ENCODE results near the gene KIAA0753. TPM values are rescaled to one million over a fixed set of nuclear protein-coding genes. Genes with fewer than 3 reads are reported as not detected.

The KIAA0753 gene
- polyA plus RNA-seq, 1 of the 3 experiments (the other 2 are of a cell fraction) = 7.2 TPM

DNA sequence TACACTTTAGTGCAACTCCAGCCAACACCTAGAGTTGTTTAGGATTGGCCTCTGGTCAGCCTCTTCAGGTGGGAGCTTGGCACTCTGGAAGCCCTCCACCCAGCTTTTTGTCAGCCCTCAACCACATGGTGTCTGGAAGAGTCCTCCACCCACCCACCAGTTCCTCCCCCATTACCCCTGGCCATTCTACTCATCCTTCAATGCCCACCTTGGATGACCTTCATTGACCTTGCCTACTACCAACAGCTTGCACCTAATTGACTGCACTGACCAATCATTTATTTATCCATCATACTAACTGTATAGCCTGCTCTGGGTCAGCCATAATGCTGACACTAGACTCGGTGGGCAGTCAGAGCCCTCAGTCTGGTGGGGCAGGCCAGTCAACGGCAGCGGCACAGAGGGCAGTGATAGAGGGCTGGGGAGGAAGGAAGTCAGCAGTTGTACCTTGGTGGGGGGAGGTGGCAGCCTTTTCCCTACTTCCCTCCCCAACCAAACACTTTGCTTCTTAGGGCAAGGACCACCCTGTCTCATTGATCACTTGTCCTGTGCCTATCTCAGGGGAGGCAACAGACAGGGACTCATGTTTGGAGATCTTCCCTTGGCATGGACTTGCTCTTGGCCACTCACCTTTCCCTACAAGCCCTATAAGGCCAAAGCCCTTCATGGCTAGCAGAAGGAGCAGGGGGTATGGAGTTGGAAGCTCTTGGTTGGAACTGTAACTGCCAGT, 43.4 kb upstream of the KIAA0753 start:
- Histone ChIP-seq H3K36me3 (replicated peaks in 1 of 2; ENCODE audit: control insufficient read depth in 1 of 2, insufficient read depth in 2 of 2, low read length in 1 of 2) (no peaks in the 10 kb centered on the region), H4K20me1 (ENCODE audit: insufficient read depth) (no peaks in the 10 kb centered on the region), H3K4me3 (ENCODE audit: low read depth in 2 of 2, low read length in 1 of 2) (no peak overlapping the region), H3K4me1 (ENCODE audit: control insufficient read depth in 1 of 2, insufficient read depth in 2 of 2, low read depth in 1 of 2, low read length in 1 of 2) (no peaks in the 10 kb centered on the region), H3K9me3 (no peaks in the 10 kb centered on the region), H3K4me2 (no peak overlapping the region), H3K27ac (ENCODE audit: low read depth in 2 of 2, low read length in 1 of 2) (no peak overlapping the region), H3K9me2 (no peaks in the 10 kb centered on the region), H3K79me2 (ENCODE audit: insufficient read depth) (no peaks in the 10 kb centered on the region), H2AFZ (ENCODE audit: low read depth) (no peak overlapping the region), H3F3A (replicated peaks; ENCODE audit: insufficient read depth) (no peaks in the 10 kb centered on the region), H3K27me3 (ENCODE audit: insufficient read depth) (peaks cover 82% of the 10 kb centered on the region), H3K9ac (no peak overlapping the region)
- WGBS (ENCODE audit: low lambda C conversion rate) = 21% methylated on average over 3 of the region's 3 CpGs
- TF ChIP-seq YY1 (IDR thresholded peaks at IDR 0.05; ENCODE audit: low read depth) = no peak
- DNase-seq = no peak
- CTCF ChIA-PET = interaction anchor here (0.5 to 2.6 kb wide), 3 partner anchors 17 to 18 kb away, joined by 3 to 9 read pairs (median 3); no protein-coding TSS in a partner anchor
- POLR2A ChIA-PET = no interaction called here

DNA sequence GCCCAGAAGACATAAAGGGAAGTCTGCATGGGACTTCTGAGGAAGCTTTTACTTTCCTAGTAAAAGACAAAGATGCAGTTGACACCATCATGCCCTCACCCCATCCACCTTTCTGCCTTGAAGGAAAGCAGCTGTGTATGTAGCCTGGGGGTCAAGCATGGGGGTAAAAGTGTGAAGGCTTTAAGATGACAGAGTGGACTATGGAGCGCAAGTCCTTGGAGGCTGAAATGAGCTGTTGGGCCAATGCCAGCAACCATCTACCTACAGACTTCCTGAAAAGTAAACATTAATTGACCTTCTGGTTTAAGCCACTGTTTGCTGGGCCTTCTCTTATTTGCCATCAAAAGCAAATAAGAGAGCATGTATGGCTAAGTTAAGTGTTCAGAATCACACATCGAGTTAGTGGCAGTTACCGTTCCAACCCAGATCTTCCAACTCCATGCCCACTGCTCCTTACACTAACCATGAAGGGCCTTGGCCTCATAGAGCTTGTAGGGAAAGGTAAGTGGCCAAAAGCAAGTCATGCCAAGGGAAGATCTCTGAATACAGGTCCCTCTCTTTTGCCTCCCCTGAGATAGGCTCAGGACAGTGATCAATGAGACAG, 42.7 kb upstream of the KIAA0753 start:
- ChIA-PET CTCF (interaction anchor here (0.8 to 2.6 kb wide), 3 partner anchors 17 to 160 kb away, joined by 3 to 9 read pairs (median 3); no protein-coding TSS in a partner anchor), POLR2A (no interaction called here)
- Histone ChIP-seq H3F3A (replicated peaks; ENCODE audit: insufficient read depth) (no peaks in the 10 kb centered on the region), H2AFZ (ENCODE audit: low read depth) (no peak overlapping the region), H3K4me3 (ENCODE audit: low read depth in 2 of 2, low read length in 1 of 2) (no peak overlapping the region), H3K4me2 (no peak overlapping the region), H3K27me3 (ENCODE audit: insufficient read depth) (peaks cover 84% of the 10 kb centered on the region), H3K9me3 (no peaks in the 10 kb centered on the region), H3K79me2 (ENCODE audit: insufficient read depth) (no peaks in the 10 kb centered on the region), H3K4me1 (ENCODE audit: control insufficient read depth in 1 of 2, insufficient read depth in 2 of 2, low read depth in 1 of 2, low read length in 1 of 2) (no peaks in the 10 kb centered on the region), H3K9ac (no peak overlapping the region), H4K20me1 (ENCODE audit: insufficient read depth) (no peaks in the 10 kb centered on the region), H3K27ac (ENCODE audit: low read depth in 2 of 2, low read length in 1 of 2) (no peak overlapping the region), H3K9me2 (no peaks in the 10 kb centered on the region), H3K36me3 (replicated peaks in 1 of 2; ENCODE audit: control insufficient read depth in 1 of 2, insufficient read depth in 2 of 2, low read length in 1 of 2) (no peaks in the 10 kb centered on the region)
- DNase-seq = no peak
- WGBS (ENCODE audit: low lambda C conversion rate) = 55% methylated on average over 3 of the region's 3 CpGs
- TF ChIP-seq, protein P1, sequence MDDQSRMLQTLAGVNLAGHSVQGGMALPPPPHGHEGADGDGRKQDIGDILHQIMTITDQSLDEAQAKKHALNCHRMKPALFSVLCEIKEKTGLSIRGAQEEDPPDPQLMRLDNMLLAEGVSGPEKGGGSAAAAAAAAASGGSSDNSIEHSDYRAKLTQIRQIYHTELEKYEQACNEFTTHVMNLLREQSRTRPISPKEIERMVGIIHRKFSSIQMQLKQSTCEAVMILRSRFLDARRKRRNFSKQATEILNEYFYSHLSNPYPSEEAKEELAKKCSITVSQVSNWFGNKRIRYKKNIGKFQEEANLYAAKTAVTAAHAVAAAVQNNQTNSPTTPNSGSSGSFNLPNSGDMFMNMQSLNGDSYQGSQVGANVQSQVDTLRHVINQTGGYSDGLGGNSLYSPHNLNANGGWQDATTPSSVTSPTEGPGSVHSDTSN (IDR thresholded peaks at IDR 0.05) = no peak
- TF ChIP-seq TEAD4 (IDR thresholded peaks at IDR 0.05; ENCODE audit: borderline replicate concordance, insufficient read depth) (no peak), GATA2 (CRISPR knock-in tag; IDR thresholded peaks at IDR 0.05) (no peak), YY1 (IDR thresholded peaks at IDR 0.05; ENCODE audit: low read depth) (no peak), EP300 (IDR thresholded peaks at IDR 0.05; ENCODE audit: borderline replicate concordance in 1 of 2, low read depth in 1 of 2, low read length in 1 of 2) (no peak), TCF12 (IDR thresholded peaks at IDR 0.05) (no peak), EZH2phosphoT487 (IDR thresholded peaks at IDR 0.05; ENCODE audit: borderline replicate concordance, low read depth) (no peak), MXI1 (IDR thresholded peaks at IDR 0.05; ENCODE audit: low read depth, low read length) (no peak), SMC3 (IDR thresholded peaks at IDR 0.05; ENCODE audit: low read depth, low read length) (no peak), FOSL2 (IDR thresholded peaks at IDR 0.05; ENCODE audit: borderline replicate concordance, low read depth) (no peak), CHD2 (IDR thresholded peaks at IDR 0.05; ENCODE audit: low read length, partially characterized antibody) (no peak), RCOR1 (IDR thresholded peaks at IDR 0.05; ENCODE audit: low read length) (no peak)
- TF ChIP-seq, protein P2, sequence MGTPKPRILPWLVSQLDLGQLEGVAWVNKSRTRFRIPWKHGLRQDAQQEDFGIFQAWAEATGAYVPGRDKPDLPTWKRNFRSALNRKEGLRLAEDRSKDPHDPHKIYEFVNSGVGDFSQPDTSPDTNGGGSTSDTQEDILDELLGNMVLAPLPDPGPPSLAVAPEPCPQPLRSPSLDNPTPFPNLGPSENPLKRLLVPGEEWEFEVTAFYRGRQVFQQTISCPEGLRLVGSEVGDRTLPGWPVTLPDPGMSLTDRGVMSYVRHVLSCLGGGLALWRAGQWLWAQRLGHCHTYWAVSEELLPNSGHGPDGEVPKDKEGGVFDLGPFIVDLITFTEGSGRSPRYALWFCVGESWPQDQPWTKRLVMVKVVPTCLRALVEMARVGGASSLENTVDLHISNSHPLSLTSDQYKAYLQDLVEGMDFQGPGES (IDR thresholded peaks at IDR 0.05; ENCODE audit: low read depth, low read length) = no peak
- TF ChIP-seq, protein P3, sequence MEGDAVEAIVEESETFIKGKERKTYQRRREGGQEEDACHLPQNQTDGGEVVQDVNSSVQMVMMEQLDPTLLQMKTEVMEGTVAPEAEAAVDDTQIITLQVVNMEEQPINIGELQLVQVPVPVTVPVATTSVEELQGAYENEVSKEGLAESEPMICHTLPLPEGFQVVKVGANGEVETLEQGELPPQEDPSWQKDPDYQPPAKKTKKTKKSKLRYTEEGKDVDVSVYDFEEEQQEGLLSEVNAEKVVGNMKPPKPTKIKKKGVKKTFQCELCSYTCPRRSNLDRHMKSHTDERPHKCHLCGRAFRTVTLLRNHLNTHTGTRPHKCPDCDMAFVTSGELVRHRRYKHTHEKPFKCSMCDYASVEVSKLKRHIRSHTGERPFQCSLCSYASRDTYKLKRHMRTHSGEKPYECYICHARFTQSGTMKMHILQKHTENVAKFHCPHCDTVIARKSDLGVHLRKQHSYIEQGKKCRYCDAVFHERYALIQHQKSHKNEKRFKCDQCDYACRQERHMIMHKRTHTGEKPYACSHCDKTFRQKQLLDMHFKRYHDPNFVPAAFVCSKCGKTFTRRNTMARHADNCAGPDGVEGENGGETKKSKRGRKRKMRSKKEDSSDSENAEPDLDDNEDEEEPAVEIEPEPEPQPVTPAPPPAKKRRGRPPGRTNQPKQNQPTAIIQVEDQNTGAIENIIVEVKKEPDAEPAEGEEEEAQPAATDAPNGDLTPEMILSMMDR (IDR thresholded peaks at IDR 0.05) = no peak
- TF ChIP-seq, protein P4, sequence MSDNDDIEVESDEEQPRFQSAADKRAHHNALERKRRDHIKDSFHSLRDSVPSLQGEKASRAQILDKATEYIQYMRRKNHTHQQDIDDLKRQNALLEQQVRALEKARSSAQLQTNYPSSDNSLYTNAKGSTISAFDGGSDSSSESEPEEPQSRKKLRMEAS (IDR thresholded peaks at IDR 0.05; ENCODE audit: low read depth) = no peak
- TF ChIP-seq, protein P5, sequence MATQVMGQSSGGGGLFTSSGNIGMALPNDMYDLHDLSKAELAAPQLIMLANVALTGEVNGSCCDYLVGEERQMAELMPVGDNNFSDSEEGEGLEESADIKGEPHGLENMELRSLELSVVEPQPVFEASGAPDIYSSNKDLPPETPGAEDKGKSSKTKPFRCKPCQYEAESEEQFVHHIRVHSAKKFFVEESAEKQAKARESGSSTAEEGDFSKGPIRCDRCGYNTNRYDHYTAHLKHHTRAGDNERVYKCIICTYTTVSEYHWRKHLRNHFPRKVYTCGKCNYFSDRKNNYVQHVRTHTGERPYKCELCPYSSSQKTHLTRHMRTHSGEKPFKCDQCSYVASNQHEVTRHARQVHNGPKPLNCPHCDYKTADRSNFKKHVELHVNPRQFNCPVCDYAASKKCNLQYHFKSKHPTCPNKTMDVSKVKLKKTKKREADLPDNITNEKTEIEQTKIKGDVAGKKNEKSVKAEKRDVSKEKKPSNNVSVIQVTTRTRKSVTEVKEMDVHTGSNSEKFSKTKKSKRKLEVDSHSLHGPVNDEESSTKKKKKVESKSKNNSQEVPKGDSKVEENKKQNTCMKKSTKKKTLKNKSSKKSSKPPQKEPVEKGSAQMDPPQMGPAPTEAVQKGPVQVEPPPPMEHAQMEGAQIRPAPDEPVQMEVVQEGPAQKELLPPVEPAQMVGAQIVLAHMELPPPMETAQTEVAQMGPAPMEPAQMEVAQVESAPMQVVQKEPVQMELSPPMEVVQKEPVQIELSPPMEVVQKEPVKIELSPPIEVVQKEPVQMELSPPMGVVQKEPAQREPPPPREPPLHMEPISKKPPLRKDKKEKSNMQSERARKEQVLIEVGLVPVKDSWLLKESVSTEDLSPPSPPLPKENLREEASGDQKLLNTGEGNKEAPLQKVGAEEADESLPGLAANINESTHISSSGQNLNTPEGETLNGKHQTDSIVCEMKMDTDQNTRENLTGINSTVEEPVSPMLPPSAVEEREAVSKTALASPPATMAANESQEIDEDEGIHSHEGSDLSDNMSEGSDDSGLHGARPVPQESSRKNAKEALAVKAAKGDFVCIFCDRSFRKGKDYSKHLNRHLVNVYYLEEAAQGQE (IDR thresholded peaks at IDR 0.05; ENCODE audit: low read depth, low read length) = no peak

All from SK-N-SH (cell line).